HFF-Myc (cell line): ENCODE measurements around the gene POGZ.

Source experiments
- DNase-seq: peaks from one replicate; pipeline ENCODE4 v3.0.0-alpha.2; 2011; ENCODE audit warnings: low read depth; ENCODE audit errors: extremely low read depth
- H3K4me3 ChIP-seq: replicated peaks from 2 replicates; pipeline ENCODE4 v1.5.1; 2011; ENCODE audit warnings: low read depth, mild to moderate bottlenecking, control low read depth, low read length
- TF ChIP-seq, protein P1 (sequence below): IDR thresholded peaks from 2 replicates; pipeline ENCODE4 v1.5.1; 2012; ENCODE audit warnings: mild to moderate bottlenecking, low read depth, low read length, control low read depth; ENCODE audit errors: missing control alignments

The POGZ gene

DNA sequence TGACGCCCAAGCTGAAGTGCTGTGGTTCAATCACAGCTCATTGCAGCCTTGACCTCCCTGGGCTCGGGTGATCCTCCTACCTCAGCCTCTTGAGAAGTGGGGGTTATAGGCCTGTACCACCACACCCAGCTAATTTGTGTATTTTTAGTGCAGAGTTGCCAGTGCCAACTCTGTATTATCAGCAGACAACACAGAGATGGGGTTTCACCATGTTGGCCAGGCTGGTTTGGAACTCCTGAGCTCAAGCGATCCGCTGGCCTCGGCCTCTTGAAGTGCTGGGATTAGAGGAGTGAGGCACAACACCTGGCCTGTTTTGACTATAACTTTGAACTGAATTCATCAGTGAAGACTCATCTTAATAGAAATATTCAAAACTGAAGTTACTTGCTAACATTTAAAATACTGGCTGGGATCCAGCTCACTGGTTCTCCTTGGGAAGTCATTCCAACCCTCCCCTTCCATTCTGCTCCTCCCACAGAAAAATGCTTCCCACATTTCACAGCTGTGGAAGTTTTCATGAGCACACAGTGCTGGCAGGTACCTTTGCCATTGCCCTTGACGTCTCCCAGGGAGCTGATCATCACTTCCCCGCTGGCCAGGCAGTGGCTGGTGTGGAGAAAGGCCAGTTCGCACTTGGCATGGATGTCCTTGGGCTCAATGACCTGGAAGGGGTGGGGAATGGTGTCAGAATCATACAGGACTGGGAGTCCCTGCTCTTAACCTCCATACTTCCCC, 91.5 kb downstream of the POGZ start:
- DNase-seq, result no peak
- TF ChIP-seq, protein P1, sequence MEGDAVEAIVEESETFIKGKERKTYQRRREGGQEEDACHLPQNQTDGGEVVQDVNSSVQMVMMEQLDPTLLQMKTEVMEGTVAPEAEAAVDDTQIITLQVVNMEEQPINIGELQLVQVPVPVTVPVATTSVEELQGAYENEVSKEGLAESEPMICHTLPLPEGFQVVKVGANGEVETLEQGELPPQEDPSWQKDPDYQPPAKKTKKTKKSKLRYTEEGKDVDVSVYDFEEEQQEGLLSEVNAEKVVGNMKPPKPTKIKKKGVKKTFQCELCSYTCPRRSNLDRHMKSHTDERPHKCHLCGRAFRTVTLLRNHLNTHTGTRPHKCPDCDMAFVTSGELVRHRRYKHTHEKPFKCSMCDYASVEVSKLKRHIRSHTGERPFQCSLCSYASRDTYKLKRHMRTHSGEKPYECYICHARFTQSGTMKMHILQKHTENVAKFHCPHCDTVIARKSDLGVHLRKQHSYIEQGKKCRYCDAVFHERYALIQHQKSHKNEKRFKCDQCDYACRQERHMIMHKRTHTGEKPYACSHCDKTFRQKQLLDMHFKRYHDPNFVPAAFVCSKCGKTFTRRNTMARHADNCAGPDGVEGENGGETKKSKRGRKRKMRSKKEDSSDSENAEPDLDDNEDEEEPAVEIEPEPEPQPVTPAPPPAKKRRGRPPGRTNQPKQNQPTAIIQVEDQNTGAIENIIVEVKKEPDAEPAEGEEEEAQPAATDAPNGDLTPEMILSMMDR, result no peak
- no peak overlapping the region for H3K4me3 ChIP-seq

DNA sequence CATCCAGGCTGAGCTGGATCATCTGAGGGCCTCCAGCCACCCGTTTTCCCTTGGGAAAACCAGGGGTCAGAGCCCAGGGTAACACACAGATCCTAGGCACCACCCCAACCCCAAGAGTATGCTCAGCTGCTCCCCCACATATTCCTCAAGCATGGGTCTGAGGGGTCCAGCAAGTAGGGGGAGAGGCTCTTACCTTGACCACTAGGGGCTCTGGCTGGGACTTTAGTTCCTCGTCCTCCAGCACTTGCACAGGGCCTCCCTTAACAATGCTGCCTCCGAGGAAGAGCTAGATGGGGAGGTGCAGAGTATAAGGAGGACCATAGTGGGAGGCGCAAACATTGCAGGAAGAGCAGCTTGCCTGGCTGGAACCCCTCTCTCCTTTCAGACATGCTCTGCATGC, 94.3 kb downstream of the POGZ start:
- H3K4me3 ChIP-seq, result no peak overlapping the region
- TF ChIP-seq, protein P1, result peak; percentile 13
- no peak for DNase-seq

DNA sequence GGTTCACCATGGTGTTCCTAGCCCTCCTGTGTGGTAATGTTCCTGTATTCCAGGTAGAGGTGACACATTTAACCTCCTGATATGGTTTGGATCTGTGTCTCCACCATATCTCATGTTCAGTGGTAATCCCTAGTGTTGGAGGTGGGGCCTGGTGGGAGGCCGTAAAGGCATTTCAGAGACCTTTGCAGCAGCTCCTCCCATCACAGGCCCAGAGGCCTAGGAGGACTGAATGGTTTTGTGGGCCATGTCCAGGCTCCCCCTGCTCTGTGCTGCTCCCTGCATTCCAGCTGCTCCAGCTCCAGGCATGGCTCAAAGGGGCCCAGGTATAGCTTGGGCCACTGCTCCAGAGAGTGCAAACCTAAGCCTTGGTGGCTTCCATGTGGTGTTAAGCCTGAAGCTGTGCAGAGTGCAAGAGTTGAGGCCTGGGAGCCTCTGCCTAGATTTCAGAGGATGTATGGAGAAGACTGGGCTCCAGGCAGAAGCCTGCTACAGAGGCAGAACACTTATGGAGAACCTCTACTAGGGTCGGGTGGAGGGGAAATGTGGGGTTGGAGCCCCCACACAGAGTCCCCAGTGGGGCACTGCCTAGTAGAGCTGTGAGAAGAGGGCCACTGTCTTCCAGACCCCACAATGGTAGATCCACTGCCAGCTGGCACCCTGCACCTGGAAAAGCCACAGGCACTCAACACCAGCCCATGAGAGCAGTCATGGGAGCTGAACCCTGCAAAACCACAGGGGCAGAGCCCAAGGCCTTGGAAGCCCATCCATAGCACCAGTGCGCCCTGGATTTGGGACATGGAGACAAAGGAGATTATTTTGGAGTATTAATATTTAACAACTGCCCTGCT, 96.8 kb downstream of the POGZ start:
- H3K4me3 ChIP-seq, result no peak overlapping the region
- DNase-seq, result no peak

DNA sequence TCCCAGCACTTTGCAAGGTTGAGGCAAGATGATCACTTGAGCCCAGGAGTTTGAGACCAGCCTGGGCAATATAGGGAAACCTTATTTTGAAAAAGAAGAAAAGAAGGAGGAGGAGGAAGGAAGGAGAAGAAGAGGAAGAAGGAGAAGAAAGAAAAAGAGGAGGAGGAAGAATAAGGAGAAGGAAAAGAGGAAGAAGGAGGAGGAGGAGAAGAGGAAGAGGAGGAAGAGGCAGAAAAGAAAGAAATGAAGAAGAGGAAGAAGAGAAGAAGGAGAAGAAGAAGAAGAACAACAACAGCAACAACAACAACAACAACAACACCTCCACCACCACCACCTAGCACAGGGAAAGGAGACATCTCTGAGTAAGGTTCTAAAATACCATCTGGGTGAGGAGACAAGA, 97.4 kb downstream of the POGZ start:
- no peak overlapping the region for H3K4me3 ChIP-seq
- TF ChIP-seq, protein P1, result no peak
- no peak for DNase-seq

More for the DNA sequence above, 96.8 kb downstream of the POGZ start:
- TF ChIP-seq, protein P1, result no peak

DNA sequence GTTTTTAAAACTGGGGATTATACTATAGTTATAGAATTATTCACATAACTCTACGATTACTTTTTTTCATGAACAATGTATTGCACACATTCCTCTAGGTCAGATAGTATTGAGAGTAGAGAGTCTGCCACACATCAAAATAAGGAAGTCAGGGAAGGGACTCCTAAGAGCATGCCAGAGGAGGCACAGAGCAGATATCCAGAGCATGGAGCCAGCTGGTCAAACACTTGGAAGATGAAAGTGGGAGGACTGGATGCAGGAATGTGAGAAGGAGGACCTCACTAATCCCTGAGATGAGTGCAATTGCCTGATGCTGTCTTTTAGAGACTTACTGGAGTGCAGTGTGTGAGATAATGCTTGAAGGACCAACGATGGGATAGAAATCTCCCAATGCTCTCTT, 102.6 kb downstream of the POGZ start:
- TF ChIP-seq, protein P1, result no peak
- DNase-seq, result no peak
- no peak overlapping the region for H3K4me3 ChIP-seq
